H1 (cell line): ENCODE data around the gene PSMF1. TPM values are rescaled to one million over a fixed set of nuclear protein-coding genes. Genes with fewer than 3 reads are reported as not detected.

ENCODE experiments used
- BCL11A ChIP-seq, 2 experiments: IDR thresholded peaks; one replicate each; pipeline ENCODE4 v1.6.1; 2011; ENCODE audit warnings: low read depth in 2 of 2, low read length in 2 of 2, mild to moderate bottlenecking in 2 of 2
- KDM1A ChIP-seq: fragments of 200-600, 300-600 bp; sonication (generic); IDR thresholded peaks from 2 replicates; pipeline ENCODE4 v1.7.1; 2016; ENCODE audit warnings: mild to moderate bottlenecking, low read length, borderline replicate concordance
- RNF2 ChIP-seq: fragments of 200-900, 300-1000 bp; sonication (generic); IDR thresholded peaks from 2 replicates; pipeline ENCODE4 v1.7.1; 2016; ENCODE audit warnings: borderline replicate concordance, low read depth, mild to moderate bottlenecking, antibody characterized with exemption, low read length; ENCODE audit not compliant: poor library complexity, severe bottlenecking; ENCODE audit errors: missing control alignments
- SUZ12 ChIP-seq: fragments of 200-600 bp; sonication (generic); IDR thresholded peaks from 2 replicates; pipeline ENCODE4 v1.6.1; 2012; ENCODE audit warnings: mild to moderate bottlenecking, inconsistent platforms, low read length, moderate library complexity, mixed read lengths
- TAF1 ChIP-seq: IDR thresholded peaks from 2 replicates; pipeline ENCODE4 v1.6.1; 2011; ENCODE audit warnings: mild to moderate bottlenecking, low read depth, low read length
- polyA plus RNA-seq, 7 experiments: library from polyadenylated mRNA; depleted of rRNA in 3 of 7; stranded (reverse) in 5 of 7; unstranded in 2 of 7; fragments of >200 nt in 5 of 7; fragments of 200-250 nt in 2 of 7; gene quantifications; 1 replicate in 5 of 7; 2 replicates in 1 of 7; 4 replicates in 1 of 7; pipeline versions ENCODE4 v1.2.1 to v1.2.3, GENCODE V29; 2011 to 2013; ENCODE audit warnings: missing spikeins in 2 of 7, mixed read lengths in 2 of 7
- total RNA-seq: library from RNA; stranded (reverse); fragmentation: NEBNext Ultra II Directional; extraction: Animal tissue kit (Norgen Biotek cat#: 25700); gene quantifications from 2 replicates; pipeline ENCODE4 v1.2.1, GENCODE V29; 2021
- TF ChIP-seq, protein P1 (sequence below): fragments of 300-600 bp; sonication (generic); IDR thresholded peaks from 2 replicates; pipeline ENCODE4 v1.7.1; 2012; ENCODE audit warnings: low read length, moderate library complexity, mild to moderate bottlenecking, inconsistent platforms; ENCODE audit not compliant: insufficient replicate concordance

The PSMF1 gene
- total and polyA plus RNA-seq, 2 of the 8 experiments (the other 6 are each of a cell fraction or from before 2014, with no cell fraction given) = 106 to 159 TPM

DNA sequence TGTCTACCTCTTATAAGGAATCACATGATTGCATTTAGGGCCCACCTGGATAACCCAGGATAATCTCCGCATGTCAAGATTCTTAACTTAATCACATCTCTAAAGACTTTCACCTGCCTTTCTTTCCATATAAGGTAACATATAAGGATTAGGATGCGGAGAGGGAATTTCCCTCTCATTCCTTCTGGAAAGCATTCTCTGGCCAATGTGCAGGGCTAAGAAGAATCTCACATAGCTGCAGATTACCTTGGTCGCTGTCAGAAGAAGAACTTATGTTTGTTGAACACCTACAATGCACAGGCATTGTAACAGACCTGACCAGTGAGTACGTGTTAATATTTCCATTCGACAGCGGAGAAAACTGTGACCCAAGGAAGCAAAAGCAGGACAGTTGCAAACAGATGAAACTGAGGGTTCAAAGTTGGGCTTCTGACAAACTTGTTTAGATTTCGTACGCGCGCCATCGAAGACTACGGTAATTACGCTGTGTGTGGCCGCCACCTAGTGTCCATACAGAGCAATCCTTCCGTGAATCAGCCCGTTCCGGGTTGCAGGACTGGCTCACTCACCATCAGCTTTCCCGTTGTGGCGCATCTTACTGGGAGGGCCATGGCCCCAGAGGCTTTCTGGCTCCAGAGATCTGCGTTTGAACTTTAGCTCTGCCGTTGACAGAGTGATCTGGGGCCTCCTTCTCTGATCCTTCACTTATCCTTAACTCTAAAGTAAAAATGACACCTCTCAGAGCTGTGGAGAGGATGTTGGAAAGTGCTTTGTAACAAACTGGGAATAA is 94.4 kb downstream of the PSMF1 start (continued):
- TF ChIP-seq KDM1A (no peak), RNF2 (no peak), SUZ12 (no peak), BCL11A (IDR thresholded peaks at IDR 0.05; ENCODE audit: low read depth in 2 of 2, low read length in 2 of 2) (no peak), TAF1 (0 out of 2 replicates have a peak, but pooled peaks have one; percentile 30)
- TF ChIP-seq, protein P1, sequence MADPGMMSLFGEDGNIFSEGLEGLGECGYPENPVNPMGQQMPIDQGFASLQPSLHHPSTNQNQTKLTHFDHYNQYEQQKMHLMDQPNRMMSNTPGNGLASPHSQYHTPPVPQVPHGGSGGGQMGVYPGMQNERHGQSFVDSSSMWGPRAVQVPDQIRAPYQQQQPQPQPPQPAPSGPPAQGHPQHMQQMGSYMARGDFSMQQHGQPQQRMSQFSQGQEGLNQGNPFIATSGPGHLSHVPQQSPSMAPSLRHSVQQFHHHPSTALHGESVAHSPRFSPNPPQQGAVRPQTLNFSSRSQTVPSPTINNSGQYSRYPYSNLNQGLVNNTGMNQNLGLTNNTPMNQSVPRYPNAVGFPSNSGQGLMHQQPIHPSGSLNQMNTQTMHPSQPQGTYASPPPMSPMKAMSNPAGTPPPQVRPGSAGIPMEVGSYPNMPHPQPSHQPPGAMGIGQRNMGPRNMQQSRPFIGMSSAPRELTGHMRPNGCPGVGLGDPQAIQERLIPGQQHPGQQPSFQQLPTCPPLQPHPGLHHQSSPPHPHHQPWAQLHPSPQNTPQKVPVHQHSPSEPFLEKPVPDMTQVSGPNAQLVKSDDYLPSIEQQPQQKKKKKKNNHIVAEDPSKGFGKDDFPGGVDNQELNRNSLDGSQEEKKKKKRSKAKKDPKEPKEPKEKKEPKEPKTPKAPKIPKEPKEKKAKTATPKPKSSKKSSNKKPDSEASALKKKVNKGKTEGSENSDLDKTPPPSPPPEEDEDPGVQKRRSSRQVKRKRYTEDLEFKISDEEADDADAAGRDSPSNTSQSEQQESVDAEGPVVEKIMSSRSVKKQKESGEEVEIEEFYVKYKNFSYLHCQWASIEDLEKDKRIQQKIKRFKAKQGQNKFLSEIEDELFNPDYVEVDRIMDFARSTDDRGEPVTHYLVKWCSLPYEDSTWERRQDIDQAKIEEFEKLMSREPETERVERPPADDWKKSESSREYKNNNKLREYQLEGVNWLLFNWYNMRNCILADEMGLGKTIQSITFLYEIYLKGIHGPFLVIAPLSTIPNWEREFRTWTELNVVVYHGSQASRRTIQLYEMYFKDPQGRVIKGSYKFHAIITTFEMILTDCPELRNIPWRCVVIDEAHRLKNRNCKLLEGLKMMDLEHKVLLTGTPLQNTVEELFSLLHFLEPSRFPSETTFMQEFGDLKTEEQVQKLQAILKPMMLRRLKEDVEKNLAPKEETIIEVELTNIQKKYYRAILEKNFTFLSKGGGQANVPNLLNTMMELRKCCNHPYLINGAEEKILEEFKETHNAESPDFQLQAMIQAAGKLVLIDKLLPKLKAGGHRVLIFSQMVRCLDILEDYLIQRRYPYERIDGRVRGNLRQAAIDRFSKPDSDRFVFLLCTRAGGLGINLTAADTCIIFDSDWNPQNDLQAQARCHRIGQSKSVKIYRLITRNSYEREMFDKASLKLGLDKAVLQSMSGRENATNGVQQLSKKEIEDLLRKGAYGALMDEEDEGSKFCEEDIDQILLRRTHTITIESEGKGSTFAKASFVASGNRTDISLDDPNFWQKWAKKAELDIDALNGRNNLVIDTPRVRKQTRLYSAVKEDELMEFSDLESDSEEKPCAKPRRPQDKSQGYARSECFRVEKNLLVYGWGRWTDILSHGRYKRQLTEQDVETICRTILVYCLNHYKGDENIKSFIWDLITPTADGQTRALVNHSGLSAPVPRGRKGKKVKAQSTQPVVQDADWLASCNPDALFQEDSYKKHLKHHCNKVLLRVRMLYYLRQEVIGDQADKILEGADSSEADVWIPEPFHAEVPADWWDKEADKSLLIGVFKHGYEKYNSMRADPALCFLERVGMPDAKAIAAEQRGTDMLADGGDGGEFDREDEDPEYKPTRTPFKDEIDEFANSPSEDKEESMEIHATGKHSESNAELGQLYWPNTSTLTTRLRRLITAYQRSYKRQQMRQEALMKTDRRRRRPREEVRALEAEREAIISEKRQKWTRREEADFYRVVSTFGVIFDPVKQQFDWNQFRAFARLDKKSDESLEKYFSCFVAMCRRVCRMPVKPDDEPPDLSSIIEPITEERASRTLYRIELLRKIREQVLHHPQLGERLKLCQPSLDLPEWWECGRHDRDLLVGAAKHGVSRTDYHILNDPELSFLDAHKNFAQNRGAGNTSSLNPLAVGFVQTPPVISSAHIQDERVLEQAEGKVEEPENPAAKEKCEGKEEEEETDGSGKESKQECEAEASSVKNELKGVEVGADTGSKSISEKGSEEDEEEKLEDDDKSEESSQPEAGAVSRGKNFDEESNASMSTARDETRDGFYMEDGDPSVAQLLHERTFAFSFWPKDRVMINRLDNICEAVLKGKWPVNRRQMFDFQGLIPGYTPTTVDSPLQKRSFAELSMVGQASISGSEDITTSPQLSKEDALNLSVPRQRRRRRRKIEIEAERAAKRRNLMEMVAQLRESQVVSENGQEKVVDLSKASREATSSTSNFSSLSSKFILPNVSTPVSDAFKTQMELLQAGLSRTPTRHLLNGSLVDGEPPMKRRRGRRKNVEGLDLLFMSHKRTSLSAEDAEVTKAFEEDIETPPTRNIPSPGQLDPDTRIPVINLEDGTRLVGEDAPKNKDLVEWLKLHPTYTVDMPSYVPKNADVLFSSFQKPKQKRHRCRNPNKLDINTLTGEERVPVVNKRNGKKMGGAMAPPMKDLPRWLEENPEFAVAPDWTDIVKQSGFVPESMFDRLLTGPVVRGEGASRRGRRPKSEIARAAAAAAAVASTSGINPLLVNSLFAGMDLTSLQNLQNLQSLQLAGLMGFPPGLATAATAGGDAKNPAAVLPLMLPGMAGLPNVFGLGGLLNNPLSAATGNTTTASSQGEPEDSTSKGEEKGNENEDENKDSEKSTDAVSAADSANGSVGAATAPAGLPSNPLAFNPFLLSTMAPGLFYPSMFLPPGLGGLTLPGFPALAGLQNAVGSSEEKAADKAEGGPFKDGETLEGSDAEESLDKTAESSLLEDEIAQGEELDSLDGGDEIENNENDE = peak; percentile 96
